ENCODE data around the gene MBD6.

MBD6 gene

GRCh38 chr12:57549909-57550640 is 27.5 kb downstream of the MBD6 start, which contains the start of gene KIF5A:
KIF5A (plus strand) TSS chr12:57550044; CDS start chr12:57550272, 228 bp downstream.
- no peak for TF ChIP-seq CTCF (IDR thresholded peaks at IDR 0.05)

- no peak for TF ChIP-seq CTCF (IDR thresholded peaks at IDR 0.05)
Measured at GRCh38 chr12:57550641-57551549, 28.3 kb downstream of the MBD6 start.

- no peak for TF ChIP-seq CTCF (IDR thresholded peaks at IDR 0.05)
Measured at GRCh38 chr12:57551637-57552305, 29.1 kb downstream of the MBD6 start.

GRCh38 chr12:57552306-57552651 is 29.7 kb downstream of the MBD6 start:
- TF ChIP-seq CTCF (IDR thresholded peaks at IDR 0.05), result no peak

- TF ChIP-seq CTCF (IDR thresholded peaks at IDR 0.05), result no peak
Measured at GRCh38 chr12:57552835-57553313, 30.2 kb downstream of the MBD6 start.

GRCh38 chr12:57553343-57554202 is 30.9 kb downstream of the MBD6 start:
- TF ChIP-seq CTCF (IDR thresholded peaks at IDR 0.05), result no peak

All from LNCAP (cell line).